ENCODE data around the gene TACC2. TPM values are rescaled to one million over a fixed set of nuclear protein-coding genes. Genes with fewer than 3 reads are reported as not detected.
"Not testable (repeated sequence)": the region's sequence is repeated elsewhere in the genome, so short reads cannot be mapped to it uniquely, and the experiment has no call there.

TACC2 gene
- total RNA-seq, 1 experiment from 2014 or later, result 8.8 TPM

- not testable (repeated sequence) for DNase-seq; H3K27me3 ChIP-seq (ENCODE audit: control insufficient read depth, insufficient read depth, low read length); H3K36me3 ChIP-seq (replicated peaks; ENCODE audit: control insufficient read depth, insufficient read depth, low read length); H3K4me3 ChIP-seq (ENCODE audit: insufficient read depth, low read depth, low read length)
These were observed 19.9 kb upstream of the TACC2 start for GRCh38 chr10:121969086-121969485.

GRCh38 chr10:121974019-121974534, 14.9 kb upstream of the TACC2 start:
- no peaks in the 10 kb centered on the region for H3K27me3 ChIP-seq (ENCODE audit: control insufficient read depth, insufficient read depth, low read length)
- no peak for DNase-seq
- peak overlapping the region; percentile 83 for H3K4me3 ChIP-seq (ENCODE audit: insufficient read depth, low read depth, low read length)
- H3K36me3 ChIP-seq (replicated peaks; ENCODE audit: control insufficient read depth, insufficient read depth, low read length), result no peaks in the 10 kb centered on the region

- H3K27me3 ChIP-seq (ENCODE audit: control insufficient read depth, insufficient read depth, low read length), result no peaks in the 10 kb centered on the region
- peak within 1 kb of the TSS; percentile 83 for H3K4me3 ChIP-seq (ENCODE audit: insufficient read depth, low read depth, low read length)
- DNase-seq, result peak; percentile 88
- no peaks in the 10 kb centered on the region for H3K36me3 ChIP-seq (replicated peaks; ENCODE audit: control insufficient read depth, insufficient read depth, low read length)
These were observed 14.2 kb upstream of the TACC2 start, which contains the start of gene NSMCE4A for GRCh38 chr10:121974535-121975294. Gene NSMCE4A (minus strand): TSS chr10:121975217. CDS start chr10:121975165, 52 bp downstream.

- Histone ChIP-seq H3K4me3 (ENCODE audit: insufficient read depth, low read depth, low read length) (peak overlapping the region; percentile 83), H3K27me3 (ENCODE audit: control insufficient read depth, insufficient read depth, low read length) (no peaks in the 10 kb centered on the region), H3K36me3 (replicated peaks; ENCODE audit: control insufficient read depth, insufficient read depth, low read length) (no peaks in the 10 kb centered on the region)
- peak; percentile 96 for DNase-seq
These were observed 13.5 kb upstream of the TACC2 start for GRCh38 chr10:121975295-121976086.

GRCh38 chr10:121976607-121977006, 12.4 kb upstream of the TACC2 start:
- DNase-seq, result no peak
- Histone ChIP-seq H3K27me3 (ENCODE audit: control insufficient read depth, insufficient read depth, low read length) (no peaks in the 10 kb centered on the region), H3K4me3 (ENCODE audit: insufficient read depth, low read depth, low read length) (no peak overlapping the region), H3K36me3 (replicated peaks; ENCODE audit: control insufficient read depth, insufficient read depth, low read length) (no peaks in the 10 kb centered on the region)

GRCh38 chr10:121978511-121978910, 10.5 kb upstream of the TACC2 start:
- DNase-seq, result no peak
- no peaks in the 10 kb centered on the region for H3K36me3 ChIP-seq (replicated peaks; ENCODE audit: control insufficient read depth, insufficient read depth, low read length)
- H3K27me3 ChIP-seq (ENCODE audit: control insufficient read depth, insufficient read depth, low read length), result no peaks in the 10 kb centered on the region
- no peak overlapping the region for H3K4me3 ChIP-seq (ENCODE audit: insufficient read depth, low read depth, low read length)

GRCh38 chr10:121981346-121981745, 7.6 kb upstream of the TACC2 start:
- Histone ChIP-seq H3K27me3 (ENCODE audit: control insufficient read depth, insufficient read depth, low read length) (no peaks in the 10 kb centered on the region), H3K4me3 (ENCODE audit: insufficient read depth, low read depth, low read length) (no peak overlapping the region), H3K36me3 (replicated peaks; ENCODE audit: control insufficient read depth, insufficient read depth, low read length) (no peaks in the 10 kb centered on the region)
- DNase-seq, result no peak

GRCh38 chr10:121983852-121984251, 5.1 kb upstream of the TACC2 start:
- no peak for DNase-seq
- Histone ChIP-seq H3K36me3 (replicated peaks; ENCODE audit: control insufficient read depth, insufficient read depth, low read length) (no peaks in the 10 kb centered on the region), H3K27me3 (ENCODE audit: control insufficient read depth, insufficient read depth, low read length) (no peaks in the 10 kb centered on the region), H3K4me3 (ENCODE audit: insufficient read depth, low read depth, low read length) (no peak overlapping the region)

GRCh38 chr10:121984463-121984862, 4.5 kb upstream of the TACC2 start:
- Histone ChIP-seq H3K4me3 (ENCODE audit: insufficient read depth, low read depth, low read length) (no peak overlapping the region), H3K36me3 (replicated peaks; ENCODE audit: control insufficient read depth, insufficient read depth, low read length) (no peaks in the 10 kb centered on the region), H3K27me3 (ENCODE audit: control insufficient read depth, insufficient read depth, low read length) (no peaks in the 10 kb centered on the region)
- no peak for DNase-seq

GRCh38 chr10:121990015-121990677, 1.2 kb downstream of the TACC2 start:
- H3K36me3 ChIP-seq (replicated peaks; ENCODE audit: control insufficient read depth, insufficient read depth, low read length), result no peaks in the 10 kb centered on the region
- H3K4me3 ChIP-seq (ENCODE audit: insufficient read depth, low read depth, low read length), result no peak overlapping the region
- H3K27me3 ChIP-seq (ENCODE audit: control insufficient read depth, insufficient read depth, low read length), result no peaks in the 10 kb centered on the region
- DNase-seq, result no peak

GRCh38 chr10:121991727-121992126, 2.8 kb downstream of the TACC2 start:
- H3K36me3 ChIP-seq (replicated peaks; ENCODE audit: control insufficient read depth, insufficient read depth, low read length); H3K27me3 ChIP-seq (ENCODE audit: control insufficient read depth, insufficient read depth, low read length); H3K4me3 ChIP-seq (ENCODE audit: insufficient read depth, low read depth, low read length); DNase-seq: not testable (repeated sequence)

GRCh38 chr10:121994429-121994941, 5.5 kb downstream of the TACC2 start:
- DNase-seq, result peak; percentile 51
- no peak overlapping the region for H3K4me3 ChIP-seq (ENCODE audit: insufficient read depth, low read depth, low read length)
- H3K36me3 ChIP-seq (replicated peaks; ENCODE audit: control insufficient read depth, insufficient read depth, low read length), result no peaks in the 10 kb centered on the region
- no peaks in the 10 kb centered on the region; the same call in 1 of the 2 replicates for H3K27me3 ChIP-seq (ENCODE audit: control insufficient read depth, insufficient read depth, low read length)

- no peak for DNase-seq
- Histone ChIP-seq H3K27me3 (ENCODE audit: control insufficient read depth, insufficient read depth, low read length) (no peaks in the 10 kb centered on the region; the same call in 1 of the 2 replicates), H3K4me3 (ENCODE audit: insufficient read depth, low read depth, low read length) (no peak overlapping the region), H3K36me3 (replicated peaks; ENCODE audit: control insufficient read depth, insufficient read depth, low read length) (no peaks in the 10 kb centered on the region)
These were observed 9.5 kb downstream of the TACC2 start for GRCh38 chr10:121998462-121998861.

GRCh38 chr10:121999301-121999700, 10.3 kb downstream of the TACC2 start:
- DNase-seq, result no peak
- no peaks in the 10 kb centered on the region for H3K36me3 ChIP-seq (replicated peaks; ENCODE audit: control insufficient read depth, insufficient read depth, low read length)
- no peaks in the 10 kb centered on the region; the same call in 1 of the 2 replicates for H3K27me3 ChIP-seq (ENCODE audit: control insufficient read depth, insufficient read depth, low read length)
- no peak overlapping the region for H3K4me3 ChIP-seq (ENCODE audit: insufficient read depth, low read depth, low read length)
